IMR-90 (cell line): Measurements from ENCODE around the gene IGF2BP1.

Source experiments
- MXI1 ChIP-seq: IDR thresholded peaks from 2 replicates; pipeline ENCODE4 v1.6.1; 2012; ENCODE audit warnings: low read depth, mild to moderate bottlenecking, low read length, moderate library complexity, borderline replicate concordance
- RAD21 ChIP-seq: IDR thresholded peaks from 2 replicates; pipeline ENCODE4 v1.6.1; 2012; ENCODE audit warnings: low read length, improper control_type of control experiment
- SMC3 ChIP-seq: fragments of 150-350 bp; IDR thresholded peaks from 2 replicates; pipeline ENCODE4 v1.6.1; 2016; ENCODE audit warnings: low read depth, mild to moderate bottlenecking, antibody characterized with exemption, low read length, moderate library complexity
- TF ChIP-seq, protein P1 (sequence below): conservative IDR thresholded peaks from 2 replicates; pipeline ENCODE4 v1.5.1; 2012; ENCODE audit warnings: mild to moderate bottlenecking, low read depth, low read length, improper control_type of control experiment
- TF ChIP-seq, protein P2 (sequence below): fragments of 150-350 bp; IDR thresholded peaks from 2 replicates; pipeline ENCODE4 v1.6.1; 2017; ENCODE audit warnings: mild to moderate bottlenecking, antibody characterized with exemption, low read length, low read depth

DNA sequence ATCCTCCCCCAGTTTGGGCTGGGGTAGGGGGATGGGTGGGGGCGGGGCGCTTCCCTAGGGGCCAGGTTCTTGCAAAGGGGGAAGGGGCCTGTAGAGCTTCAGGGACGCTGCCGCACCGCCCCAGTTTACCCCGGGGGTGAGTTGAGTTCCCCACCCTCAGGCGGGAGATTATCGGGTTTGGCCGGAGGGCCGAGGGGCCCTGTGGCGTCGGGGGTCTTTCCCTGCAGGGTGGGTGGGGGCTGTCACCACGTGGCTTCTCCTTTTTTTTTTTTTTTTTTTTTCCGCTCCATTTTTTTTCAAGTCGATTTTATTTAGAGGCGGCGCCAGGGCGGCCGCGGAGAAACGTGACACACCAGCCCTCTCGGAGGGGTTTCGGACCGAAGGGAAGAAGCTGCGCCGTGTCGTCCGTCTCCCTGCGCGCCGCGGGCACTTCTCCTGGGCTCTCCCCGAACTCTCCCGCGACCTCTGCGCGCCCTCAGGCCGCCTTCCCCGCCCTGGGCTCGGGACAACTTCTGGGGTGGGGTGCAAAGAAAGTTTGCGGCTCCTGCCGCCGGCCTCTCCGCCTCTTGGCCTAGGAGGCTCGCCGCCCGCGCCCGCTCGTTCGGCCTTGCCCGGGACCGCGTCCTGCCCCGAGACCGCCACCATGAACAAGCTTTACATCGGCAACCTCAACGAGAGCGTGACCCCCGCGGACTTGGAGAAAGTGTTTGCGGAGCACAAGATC, at the start of gene IGF2BP1:
- peak; percentile 84; the same call in 1 of the 2 replicates for TF ChIP-seq MXI1
- TF ChIP-seq SMC3, result no peak; the same call in 1 of the 2 replicates
- TF ChIP-seq, protein P1, sequence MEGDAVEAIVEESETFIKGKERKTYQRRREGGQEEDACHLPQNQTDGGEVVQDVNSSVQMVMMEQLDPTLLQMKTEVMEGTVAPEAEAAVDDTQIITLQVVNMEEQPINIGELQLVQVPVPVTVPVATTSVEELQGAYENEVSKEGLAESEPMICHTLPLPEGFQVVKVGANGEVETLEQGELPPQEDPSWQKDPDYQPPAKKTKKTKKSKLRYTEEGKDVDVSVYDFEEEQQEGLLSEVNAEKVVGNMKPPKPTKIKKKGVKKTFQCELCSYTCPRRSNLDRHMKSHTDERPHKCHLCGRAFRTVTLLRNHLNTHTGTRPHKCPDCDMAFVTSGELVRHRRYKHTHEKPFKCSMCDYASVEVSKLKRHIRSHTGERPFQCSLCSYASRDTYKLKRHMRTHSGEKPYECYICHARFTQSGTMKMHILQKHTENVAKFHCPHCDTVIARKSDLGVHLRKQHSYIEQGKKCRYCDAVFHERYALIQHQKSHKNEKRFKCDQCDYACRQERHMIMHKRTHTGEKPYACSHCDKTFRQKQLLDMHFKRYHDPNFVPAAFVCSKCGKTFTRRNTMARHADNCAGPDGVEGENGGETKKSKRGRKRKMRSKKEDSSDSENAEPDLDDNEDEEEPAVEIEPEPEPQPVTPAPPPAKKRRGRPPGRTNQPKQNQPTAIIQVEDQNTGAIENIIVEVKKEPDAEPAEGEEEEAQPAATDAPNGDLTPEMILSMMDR, result no peak
- TF ChIP-seq, protein P2, sequence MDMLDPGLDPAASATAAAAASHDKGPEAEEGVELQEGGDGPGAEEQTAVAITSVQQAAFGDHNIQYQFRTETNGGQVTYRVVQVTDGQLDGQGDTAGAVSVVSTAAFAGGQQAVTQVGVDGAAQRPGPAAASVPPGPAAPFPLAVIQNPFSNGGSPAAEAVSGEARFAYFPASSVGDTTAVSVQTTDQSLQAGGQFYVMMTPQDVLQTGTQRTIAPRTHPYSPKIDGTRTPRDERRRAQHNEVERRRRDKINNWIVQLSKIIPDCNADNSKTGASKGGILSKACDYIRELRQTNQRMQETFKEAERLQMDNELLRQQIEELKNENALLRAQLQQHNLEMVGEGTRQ, result peak; percentile 57; the same call in 1 of the 2 replicates
- no peak for TF ChIP-seq RAD21
